Inflammatory macrophage (primary cell): Measurements from ENCODE around the gene FCHSD2.

Source experiments
- DNase-seq, 2 donors: peaks; one replicate each; pipeline ENCODE4 v3.0.0-alpha.2; 2020 to 2022

Gene FCHSD2

GRCh38 chr11:72787216-72788104 is 354.7 kb downstream of the FCHSD2 start:
- peak; percentile 50 to 60 for DNase-seq
